Measurements from ENCODE around the gene BCAS1. TPM values are rescaled to one million over a fixed set of nuclear protein-coding genes. Genes with fewer than 3 reads are reported as not detected.

The BCAS1 gene
- total RNA-seq, 2 experiments from 2014 or later: 0.06 TPM; not detected in 1

- Mint-ChIP-seq H3K27me3 (peaks cover 30% of the 10 kb centered on the region), H3K36me3 (ENCODE audit: low read depth) (no peaks in the 10 kb centered on the region), H3K4me1 (peaks cover 2% of the 10 kb centered on the region), H3K27ac (no peak overlapping the region), H3K4me3 (no peak overlapping the region), H3K9me3 (no peaks in the 10 kb centered on the region)
- ChIA-PET POLR2A (interaction anchor here (0.5 kb wide), 1 partner anchor 955 kb away, joined by 3 read pairs; no protein-coding TSS in a partner anchor), CTCF (interaction anchor here (0.5 kb wide), 1 partner anchor 310 kb away, joined by 3 read pairs; no protein-coding TSS in a partner anchor)
- DNase-seq: no peak
Measured at GRCh38 chr20:53994088-53994487, 76.3 kb downstream of the BCAS1 start.

- Mint-ChIP-seq H3K4me1 (peaks cover 2% of the 10 kb centered on the region), H3K27me3 (peaks cover 32% of the 10 kb centered on the region), H3K4me3 (no peak overlapping the region), H3K9me3 (no peaks in the 10 kb centered on the region), H3K27ac (no peak overlapping the region), H3K36me3 (ENCODE audit: low read depth) (no peaks in the 10 kb centered on the region)
- POLR2A ChIA-PET: no interaction called here
- no peak for DNase-seq
- CTCF ChIA-PET: interaction anchor here (0.5 kb wide), 1 partner anchor 309 kb away, joined by 3 read pairs; no protein-coding TSS in a partner anchor
Measured at GRCh38 chr20:53993310-53993709, 77.1 kb downstream of the BCAS1 start.

DNA sequence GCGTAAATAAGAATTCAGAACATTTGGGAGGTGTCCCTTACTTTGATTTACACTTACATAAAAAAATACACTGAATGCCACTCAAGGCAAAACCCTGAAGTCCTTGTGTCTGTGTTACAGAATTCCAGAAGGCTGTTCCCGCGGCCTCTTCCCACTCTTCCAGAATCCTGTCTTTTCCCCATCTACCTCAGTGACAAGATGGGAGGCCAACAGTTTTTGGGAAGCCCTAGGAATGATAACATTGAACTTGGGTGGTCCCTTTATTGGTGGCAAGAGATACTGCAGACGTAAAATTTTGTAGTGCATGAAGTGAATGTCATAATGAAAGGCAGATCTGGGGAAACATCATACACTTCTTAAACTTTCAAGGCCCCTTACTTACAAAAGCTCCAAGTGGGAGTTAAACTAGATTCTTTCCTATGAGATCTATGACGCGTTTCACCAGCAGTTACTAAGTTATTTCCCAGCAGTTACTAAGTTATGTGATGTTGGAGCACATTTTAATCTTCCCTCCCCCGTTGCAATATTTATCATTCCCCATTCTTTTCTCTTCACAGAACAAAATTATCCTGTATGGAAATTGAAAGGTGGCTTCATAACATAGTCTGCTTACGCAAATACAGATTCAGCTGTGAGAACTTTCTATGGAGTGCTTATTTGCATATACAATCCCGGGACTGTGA, 79.5 kb downstream of the BCAS1 start:
- peaks cover 29% of the 10 kb centered on the region for H3K27me3 Mint-ChIP-seq
- H3K4me1 Mint-ChIP-seq: peaks cover 2% of the 10 kb centered on the region
- ChIA-PET CTCF (no interaction called here), POLR2A (no interaction called here)
- H3K9me3 Mint-ChIP-seq: no peaks in the 10 kb centered on the region
- no peaks in the 10 kb centered on the region for H3K36me3 Mint-ChIP-seq (ENCODE audit: low read depth)
- H3K27ac Mint-ChIP-seq: no peak overlapping the region
- H3K4me3 Mint-ChIP-seq: no peak overlapping the region
- DNase-seq: no peak

DNA sequence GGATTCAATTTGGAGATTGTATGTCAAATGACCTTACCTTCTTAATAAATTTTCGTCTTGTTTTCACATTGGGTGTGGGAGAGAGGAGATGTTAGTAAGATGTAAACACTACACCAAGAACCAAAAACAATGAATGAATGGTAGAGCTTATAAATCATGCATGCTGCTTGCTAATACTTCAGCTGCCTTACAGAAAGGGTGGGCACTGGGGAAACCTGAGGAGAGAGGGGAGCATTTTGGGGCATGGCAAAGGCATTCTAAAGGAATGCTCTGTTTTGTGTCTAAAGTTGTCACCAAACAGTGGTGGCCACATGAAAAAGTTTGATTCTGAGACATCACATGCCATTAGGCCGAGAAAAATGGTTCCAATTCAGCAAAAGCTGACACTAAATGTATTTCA, 80.4 kb downstream of the BCAS1 start:
- no peaks in the 10 kb centered on the region for H3K9me3 Mint-ChIP-seq
- H3K4me3 Mint-ChIP-seq: no peak overlapping the region
- H3K27ac Mint-ChIP-seq: no peak overlapping the region
- H3K36me3 Mint-ChIP-seq (ENCODE audit: low read depth): no peaks in the 10 kb centered on the region
- POLR2A ChIA-PET: no interaction called here
- peaks cover 29% of the 10 kb centered on the region for H3K27me3 Mint-ChIP-seq
- peaks cover 2% of the 10 kb centered on the region for H3K4me1 Mint-ChIP-seq
- CTCF ChIA-PET: no interaction called here
- DNase-seq: no peak

DNA sequence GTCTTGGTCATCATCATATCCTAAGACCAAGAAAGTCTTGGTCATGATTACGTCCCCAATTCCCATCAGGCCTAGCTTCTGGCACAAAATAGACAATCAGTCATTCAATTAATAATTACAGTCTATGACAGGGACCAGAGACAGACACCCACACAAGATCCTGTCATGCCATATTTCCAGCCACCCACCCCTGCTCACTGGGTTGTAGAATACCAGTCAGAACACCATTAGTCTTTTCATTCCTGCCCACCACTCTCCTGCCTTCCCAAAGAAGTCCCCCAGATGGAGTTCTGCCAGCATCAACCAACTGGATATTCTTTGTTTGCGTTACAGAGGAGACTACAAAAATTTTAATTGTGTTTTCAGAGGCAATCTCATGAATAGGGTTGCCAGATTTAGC, 81.0 kb downstream of the BCAS1 start:
- Mint-ChIP-seq H3K27ac (no peak overlapping the region), H3K36me3 (ENCODE audit: low read depth) (no peaks in the 10 kb centered on the region), H3K9me3 (no peaks in the 10 kb centered on the region), H3K4me3 (no peak overlapping the region), H3K27me3 (peaks cover 27% of the 10 kb centered on the region), H3K4me1 (peaks cover 5% of the 10 kb centered on the region)
- CTCF ChIA-PET: no interaction called here
- POLR2A ChIA-PET: no interaction called here
- no peak for DNase-seq

GRCh38 chr20:53986037-53986650, 84.2 kb downstream of the BCAS1 start:
- DNase-seq: no peak
- peaks cover 3% of the 10 kb centered on the region for H3K4me1 Mint-ChIP-seq
- H3K27me3 Mint-ChIP-seq: peaks cover 14% of the 10 kb centered on the region
- H3K27ac Mint-ChIP-seq: no peak overlapping the region
- CTCF ChIA-PET: no interaction called here
- POLR2A ChIA-PET: no interaction called here
- no peaks in the 10 kb centered on the region for H3K36me3 Mint-ChIP-seq (ENCODE audit: low read depth)
- H3K4me3 Mint-ChIP-seq: no peak overlapping the region
- H3K9me3 Mint-ChIP-seq: no peaks in the 10 kb centered on the region

GRCh38 chr20:53985150-53985518, 85.3 kb downstream of the BCAS1 start:
- POLR2A ChIA-PET: no interaction called here
- H3K9me3 Mint-ChIP-seq: no peaks in the 10 kb centered on the region
- no peak overlapping the region for H3K27ac Mint-ChIP-seq

DNA sequence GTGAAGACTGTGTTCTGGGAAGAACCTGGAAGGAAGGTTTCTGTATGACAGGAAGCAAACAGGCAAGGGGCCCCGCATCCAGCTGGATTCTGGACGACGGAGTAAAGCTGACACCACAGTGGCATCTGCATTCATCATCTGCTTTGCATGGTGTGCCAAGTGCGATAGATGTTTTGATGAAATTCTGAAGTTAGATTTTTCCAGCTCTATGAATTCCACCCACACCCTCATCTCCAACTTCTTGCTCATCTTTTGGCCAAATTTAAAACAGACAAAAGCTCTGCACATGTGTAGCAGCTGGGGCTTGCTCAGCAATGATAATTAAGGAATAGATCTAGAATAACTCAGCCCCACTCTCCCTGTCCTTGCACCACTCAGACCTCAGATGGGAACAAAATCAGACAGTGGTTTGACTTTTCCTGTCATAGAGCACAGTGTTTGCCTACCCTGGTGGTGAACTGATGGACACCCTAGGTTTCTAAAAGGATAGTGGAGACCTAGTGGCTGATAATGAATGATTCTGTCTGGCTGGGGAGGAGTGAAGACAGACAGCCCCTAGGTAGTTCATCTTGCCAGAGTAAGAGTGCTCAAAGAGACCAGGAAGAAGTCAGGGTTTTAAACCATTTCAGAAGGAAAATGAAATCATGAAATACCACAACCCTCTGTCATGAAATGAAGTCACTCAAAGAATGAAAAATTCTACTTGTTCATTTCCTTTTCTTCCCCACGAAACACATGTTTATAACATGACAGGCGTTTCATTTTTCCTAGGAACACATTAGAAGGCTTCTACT, 85.8 kb downstream of the BCAS1 start:
- Mint-ChIP-seq H3K36me3 (ENCODE audit: low read depth) (no peaks in the 10 kb centered on the region), H3K9me3 (no peaks in the 10 kb centered on the region), H3K27me3 (peaks cover 9% of the 10 kb centered on the region), H3K4me3 (no peak overlapping the region), H3K4me1 (peaks cover 3% of the 10 kb centered on the region), H3K27ac (no peak overlapping the region)
- CTCF ChIA-PET: no interaction called here
- POLR2A ChIA-PET: no interaction called here
- DNase-seq: no peak

More at GRCh38 chr20:53985150-53985518, 85.3 kb downstream of the BCAS1 start:
- peaks cover 3% of the 10 kb centered on the region for H3K4me1 Mint-ChIP-seq
- H3K4me3 Mint-ChIP-seq: no peak overlapping the region
- peaks cover 12% of the 10 kb centered on the region for H3K27me3 Mint-ChIP-seq
- H3K36me3 Mint-ChIP-seq (ENCODE audit: low read depth): no peaks in the 10 kb centered on the region
- CTCF ChIA-PET: no interaction called here
- DNase-seq: no peak

DNA sequence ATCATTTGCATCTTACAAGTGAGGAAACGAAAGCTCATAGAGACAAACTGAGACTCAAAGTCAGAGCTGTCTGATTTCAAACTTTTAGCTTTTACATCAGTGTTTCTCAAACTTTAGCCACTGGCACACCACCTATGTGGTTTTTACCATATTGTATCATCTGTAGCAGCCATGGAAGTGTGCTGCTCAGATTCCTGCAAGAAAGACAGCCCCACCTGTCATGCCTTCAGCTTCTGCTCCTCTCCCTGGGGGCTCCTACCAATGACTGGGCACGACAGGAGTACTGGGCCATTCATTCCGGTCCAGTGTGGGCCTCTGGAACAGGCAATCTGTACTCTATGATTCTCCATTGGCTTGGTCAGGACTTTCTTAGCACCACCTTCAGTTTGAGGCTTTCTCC, 87.0 kb downstream of the BCAS1 start:
- Mint-ChIP-seq H3K4me3 (no peak overlapping the region), H3K4me1 (peaks cover 3% of the 10 kb centered on the region), H3K36me3 (ENCODE audit: low read depth) (no peaks in the 10 kb centered on the region), H3K27ac (no peak overlapping the region), H3K27me3 (peaks cover 5% of the 10 kb centered on the region), H3K9me3 (no peaks in the 10 kb centered on the region)
- CTCF ChIA-PET: interaction anchor here (2.5 kb wide), 1 partner anchor 13 kb away, joined by 7 read pairs; no protein-coding TSS in a partner anchor
- POLR2A ChIA-PET: interaction anchor here (0.6 kb wide), 1 partner anchor 8 kb away, joined by 3 read pairs; no protein-coding TSS in a partner anchor
- no peak for DNase-seq

DNA sequence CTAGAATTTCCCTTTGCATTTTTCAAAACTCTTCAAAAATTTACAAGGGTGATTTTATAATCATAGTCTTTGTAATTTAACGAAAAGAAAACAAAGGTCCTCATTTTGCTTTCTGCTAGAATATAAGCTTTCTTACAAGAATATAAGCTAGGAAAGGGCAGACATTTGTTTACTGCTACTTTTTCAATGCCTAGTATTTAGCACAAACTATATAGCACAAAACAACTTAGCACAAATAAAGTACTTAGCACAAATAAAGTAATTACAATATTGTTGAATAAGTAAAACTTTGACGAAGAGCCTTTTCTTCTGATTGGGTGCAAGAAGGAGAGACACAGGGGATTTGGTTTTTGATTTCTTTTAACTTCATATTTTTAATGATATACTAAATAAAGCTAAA, 87.8 kb downstream of the BCAS1 start:
- H3K9me3 Mint-ChIP-seq: no peaks in the 10 kb centered on the region
- H3K36me3 Mint-ChIP-seq (ENCODE audit: low read depth): no peaks in the 10 kb centered on the region
- peaks cover 3% of the 10 kb centered on the region for H3K4me1 Mint-ChIP-seq
- H3K27me3 Mint-ChIP-seq: peaks cover 2% of the 10 kb centered on the region
- POLR2A ChIA-PET: no interaction called here
- no peak for DNase-seq
- no peak overlapping the region for H3K4me3 Mint-ChIP-seq
- CTCF ChIA-PET: interaction anchor here (2.5 kb wide), 1 partner anchor 12 kb away, joined by 7 read pairs; no protein-coding TSS in a partner anchor
- no peak overlapping the region for H3K27ac Mint-ChIP-seq

DNA sequence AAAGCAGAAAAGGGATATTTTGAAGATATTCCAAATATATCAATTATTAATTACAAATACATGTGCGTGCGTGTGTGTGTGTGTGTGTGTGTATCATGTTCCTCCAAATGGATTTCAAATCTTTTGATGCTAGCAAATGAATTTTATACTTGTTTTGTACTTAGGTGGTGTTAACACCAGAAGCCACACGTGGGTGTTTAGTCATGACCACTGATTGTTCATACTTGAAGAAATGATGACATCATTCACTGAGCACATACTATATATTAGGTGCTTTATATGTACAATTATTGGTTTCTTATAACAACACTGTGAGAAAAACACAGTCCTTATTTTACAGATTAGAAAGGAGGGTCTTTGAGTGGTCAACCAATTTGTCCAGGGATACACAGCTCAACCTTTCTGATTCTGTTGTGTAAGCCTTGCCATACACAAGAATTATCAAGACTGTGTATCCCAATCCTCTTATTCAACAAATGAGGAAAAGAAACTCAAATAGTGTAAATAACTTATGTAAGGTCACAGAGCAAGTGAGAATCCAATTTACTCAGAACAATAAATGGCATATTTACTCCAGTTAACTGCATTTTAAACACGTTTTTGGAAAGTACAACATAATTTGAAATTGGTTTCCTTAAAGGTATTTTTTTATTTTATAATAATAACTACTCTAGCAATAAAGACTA, 88.5 kb downstream of the BCAS1 start:
- ChIA-PET CTCF (interaction anchor here (2.5 kb wide), 1 partner anchor 11 kb away, joined by 7 read pairs; no protein-coding TSS in a partner anchor), POLR2A (no interaction called here)
- Mint-ChIP-seq H3K27ac (no peak overlapping the region), H3K4me1 (peaks cover 3% of the 10 kb centered on the region), H3K9me3 (peaks cover under 1% of the 10 kb centered on the region), H3K27me3 (peaks cover 2% of the 10 kb centered on the region), H3K4me3 (no peak overlapping the region), H3K36me3 (ENCODE audit: low read depth) (no peaks in the 10 kb centered on the region)
- DNase-seq: no peak

DNA sequence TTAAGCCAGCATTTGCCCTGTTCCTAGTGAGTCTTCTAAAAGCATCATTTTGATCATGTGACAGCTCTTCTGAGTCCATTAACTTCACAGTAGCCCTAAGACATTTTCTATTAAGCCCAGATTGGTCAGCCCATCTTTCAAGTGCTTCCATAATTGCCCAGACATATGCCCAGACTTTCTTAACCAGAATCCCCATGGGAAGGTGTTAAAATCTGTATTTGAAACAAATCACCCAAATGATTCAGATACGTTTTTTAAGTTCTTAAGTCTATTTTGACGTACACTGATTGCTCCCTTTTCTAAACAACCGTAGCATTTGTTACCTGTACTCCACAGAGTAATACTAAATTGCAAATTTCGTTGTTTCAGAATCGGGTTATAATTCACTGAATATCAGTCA, 89.3 kb downstream of the BCAS1 start:
- no peak overlapping the region for H3K27ac Mint-ChIP-seq
- ChIA-PET POLR2A (no interaction called here), CTCF (no interaction called here)
- peaks cover 3% of the 10 kb centered on the region for H3K4me1 Mint-ChIP-seq
- DNase-seq: no peak
- no peaks in the 10 kb centered on the region for H3K36me3 Mint-ChIP-seq (ENCODE audit: low read depth)
- H3K9me3 Mint-ChIP-seq: peaks cover 3% of the 10 kb centered on the region
- H3K4me3 Mint-ChIP-seq: no peak overlapping the region
- H3K27me3 Mint-ChIP-seq: peaks cover 2% of the 10 kb centered on the region

GRCh38 chr20:53980031-53980465, 90.3 kb downstream of the BCAS1 start:
- ChIA-PET CTCF (no interaction called here), POLR2A (no interaction called here)
- Mint-ChIP-seq H3K4me1 (peaks cover 3% of the 10 kb centered on the region), H3K27me3 (peaks cover 2% of the 10 kb centered on the region), H3K4me3 (no peak overlapping the region), H3K36me3 (ENCODE audit: low read depth) (no peaks in the 10 kb centered on the region), H3K27ac (no peak overlapping the region), H3K9me3 (peaks cover 3% of the 10 kb centered on the region)
- DNase-seq: no peak
